ELF-1 (cell line): ENCODE data around the gene TEKTIP1.
"Not testable (repeated sequence)": the region's sequence is repeated elsewhere in the genome, so short reads cannot be mapped to it uniquely, and the experiment has no call there.

Source experiments
- DNase-seq: peaks from one replicate; pipeline ENCODE4 v3.0.0-alpha.2; 2016; ENCODE audit warnings: low read depth, low spot score

The TEKTIP1 gene

GRCh38 chr19:3523361-3524077 is 15.5 kb upstream of the TEKTIP1 start:
- no peak for DNase-seq

GRCh38 chr19:3524078-3524842 is 14.7 kb upstream of the TEKTIP1 start:
- DNase-seq: no peak

GRCh38 chr19:3524904-3525451 is 14.0 kb upstream of the TEKTIP1 start:
- DNase-seq: no peak

GRCh38 chr19:3526507-3527237 is 12.3 kb upstream of the TEKTIP1 start:
- no peak for DNase-seq

GRCh38 chr19:3527238-3527910 is 11.6 kb upstream of the TEKTIP1 start:
- DNase-seq: no peak

GRCh38 chr19:3528080-3528479 is 10.9 kb upstream of the TEKTIP1 start:
- DNase-seq: no peak

GRCh38 chr19:3528539-3529211 is 10.3 kb upstream of the TEKTIP1 start:
- DNase-seq: no peak

- not testable (repeated sequence) for DNase-seq
These were observed 9.7 kb upstream of the TEKTIP1 start for GRCh38 chr19:3529299-3529698.

GRCh38 chr19:3530389-3530788 is 8.6 kb upstream of the TEKTIP1 start:
- no peak for DNase-seq

- DNase-seq: no peak
These were observed 7.3 kb upstream of the TEKTIP1 start for GRCh38 chr19:3531716-3532115.

GRCh38 chr19:3532154-3532786 is 6.7 kb upstream of the TEKTIP1 start:
- no peak for DNase-seq

GRCh38 chr19:3533033-3533432 is 5.9 kb upstream of the TEKTIP1 start:
- no peak for DNase-seq

- no peak for DNase-seq
These were observed 5.3 kb upstream of the TEKTIP1 start for GRCh38 chr19:3533563-3534216.

GRCh38 chr19:3534375-3535234 is 4.4 kb upstream of the TEKTIP1 start:
- DNase-seq: no peak

GRCh38 chr19:3535235-3535535 is 3.8 kb upstream of the TEKTIP1 start:
- DNase-seq: no peak

- no peak for DNase-seq
These were observed 3.4 kb upstream of the TEKTIP1 start for GRCh38 chr19:3535563-3535965.

GRCh38 chr19:3535981-3536380 is 3.0 kb upstream of the TEKTIP1 start:
- no peak for DNase-seq

GRCh38 chr19:3536429-3537100 is 2.4 kb upstream of the TEKTIP1 start:
- no peak for DNase-seq

GRCh38 chr19:3537101-3537437 is 1.9 kb upstream of the TEKTIP1 start:
- no peak for DNase-seq
